ENCODE measurements around the gene RAB37.
A peak's percentile ranks its signal among the peaks of the same experiment; 100 is the strongest.

RAB37 gene

GRCh38 chr17:74736513-74737298 lies at the start of gene RAB37:
Gene RAB37, plus strand, starts transcription at chr17:74737256. Its CDS starts 17 bp downstream, at chr17:74737273.
- DNase-seq = no peak
- TF ChIP-seq POLR2A (IDR thresholded peaks at IDR 0.05; ENCODE audit: low read length) (no peak), GATA1 (IDR thresholded peaks at IDR 0.05; ENCODE audit: low read depth, low read length) (no peak)

GRCh38 chr17:74687886-74688285 lies 49.2 kb upstream of the RAB37 start:
- TF ChIP-seq POLR2A (IDR thresholded peaks at IDR 0.05; ENCODE audit: low read length) = no peak
- no peak for TF ChIP-seq GATA1 (IDR thresholded peaks at IDR 0.05; ENCODE audit: low read depth, low read length)

GRCh38 chr17:74690409-74690825 lies 46.6 kb upstream of the RAB37 start:
- TF ChIP-seq POLR2A (IDR thresholded peaks at IDR 0.05; ENCODE audit: low read length) (no peak), GATA1 (IDR thresholded peaks at IDR 0.05; ENCODE audit: low read depth, low read length) (no peak)
- DNase-seq = peak in 1 of 2 experiments; percentile 8

More at GRCh38 chr17:74687886-74688285, 49.2 kb upstream of the RAB37 start:
- DNase-seq = no peak

- DNase-seq = no peak
- TF ChIP-seq POLR2A (IDR thresholded peaks at IDR 0.05; ENCODE audit: low read length) (no peak), GATA1 (IDR thresholded peaks at IDR 0.05; ENCODE audit: low read depth, low read length) (no peak)
Observed at GRCh38 chr17:74691151-74691550, 45.9 kb upstream of the RAB37 start.

- TF ChIP-seq POLR2A (IDR thresholded peaks at IDR 0.05; ENCODE audit: low read length) (no peak), GATA1 (IDR thresholded peaks at IDR 0.05; ENCODE audit: low read depth, low read length) (no peak)
- no peak for DNase-seq
Observed at GRCh38 chr17:74694081-74694480, 43.0 kb upstream of the RAB37 start.

- no peak for TF ChIP-seq POLR2A (IDR thresholded peaks at IDR 0.05; ENCODE audit: low read length)
- TF ChIP-seq GATA1 (IDR thresholded peaks at IDR 0.05; ENCODE audit: low read depth, low read length) = no peak
- no peak for DNase-seq
Observed at GRCh38 chr17:74695629-74696028, 41.4 kb upstream of the RAB37 start.

GRCh38 chr17:74697515-74697914 lies 39.5 kb upstream of the RAB37 start:
- TF ChIP-seq GATA1 (IDR thresholded peaks at IDR 0.05; ENCODE audit: low read depth, low read length) (no peak), POLR2A (IDR thresholded peaks at IDR 0.05; ENCODE audit: low read length) (no peak)
- no peak for DNase-seq

- no peak for DNase-seq
- TF ChIP-seq POLR2A (IDR thresholded peaks at IDR 0.05; ENCODE audit: low read length) (no peak), GATA1 (IDR thresholded peaks at IDR 0.05; ENCODE audit: low read depth, low read length) (no peak)
Observed at GRCh38 chr17:74698069-74698468, 39.0 kb upstream of the RAB37 start.

GRCh38 chr17:74699236-74699635 lies 37.8 kb upstream of the RAB37 start:
- DNase-seq = no peak
- no peak for TF ChIP-seq GATA1 (IDR thresholded peaks at IDR 0.05; ENCODE audit: low read depth, low read length)
- TF ChIP-seq POLR2A (IDR thresholded peaks at IDR 0.05; ENCODE audit: low read length) = no peak

- no peak for DNase-seq
- no peak for TF ChIP-seq POLR2A (IDR thresholded peaks at IDR 0.05; ENCODE audit: low read length)
- no peak for TF ChIP-seq GATA1 (IDR thresholded peaks at IDR 0.05; ENCODE audit: low read depth, low read length)
Observed at GRCh38 chr17:74702116-74702871, 34.8 kb upstream of the RAB37 start.

- no peak for DNase-seq
- TF ChIP-seq POLR2A (IDR thresholded peaks at IDR 0.05; ENCODE audit: low read length) = no peak
- TF ChIP-seq GATA1 (IDR thresholded peaks at IDR 0.05; ENCODE audit: low read depth, low read length) = no peak
Observed at GRCh38 chr17:74703311-74703710, 33.7 kb upstream of the RAB37 start.

- DNase-seq = no peak
- TF ChIP-seq GATA1 (IDR thresholded peaks at IDR 0.05; ENCODE audit: low read depth, low read length) (no peak), POLR2A (IDR thresholded peaks at IDR 0.05; ENCODE audit: low read length) (no peak)
Observed at GRCh38 chr17:74704544-74704943, 32.5 kb upstream of the RAB37 start.

- DNase-seq = no peak
Observed at GRCh38 chr17:74711058-74711824, 25.8 kb upstream of the RAB37 start.

GRCh38 chr17:74712301-74712700 lies 24.8 kb upstream of the RAB37 start:
- TF ChIP-seq GATA1 (IDR thresholded peaks at IDR 0.05; ENCODE audit: low read depth, low read length) (no peak), POLR2A (IDR thresholded peaks at IDR 0.05; ENCODE audit: low read length) (no peak)
- DNase-seq = no peak

More at GRCh38 chr17:74711058-74711824, 25.8 kb upstream of the RAB37 start:
- no peak for TF ChIP-seq POLR2A (IDR thresholded peaks at IDR 0.05; ENCODE audit: low read length)
- no peak for TF ChIP-seq GATA1 (IDR thresholded peaks at IDR 0.05; ENCODE audit: low read depth, low read length)

Data from erythroblast (primary cell).